Uterus (tissue), 2 donors: ENCODE data around the gene UBL7.

Experiments used
- POLR2A ChIP-seq, 2 donors: fragments of 450-650 bp; IDR thresholded peaks; one replicate each; pipeline ENCODE4 v1.6.1; 2016; ENCODE audit warnings: antibody characterized with exemption in 2 of 2, mild to moderate bottlenecking in 1 of 2, moderate library complexity in 1 of 2
- TF ChIP-seq, protein P1 (sequence below), 4 experiments: fragments of 200-600 bp in 2 of 4; fragments of 450-650 bp in 2 of 4; sonication (generic) in 2 of 4; IDR thresholded peaks; one replicate each; pipeline ENCODE4 v1.5.1; 2016 to 2019; ENCODE audit warnings: antibody characterized with exemption in 4 of 4, mild to moderate bottlenecking in 2 of 4, moderate library complexity in 1 of 4

DNA sequence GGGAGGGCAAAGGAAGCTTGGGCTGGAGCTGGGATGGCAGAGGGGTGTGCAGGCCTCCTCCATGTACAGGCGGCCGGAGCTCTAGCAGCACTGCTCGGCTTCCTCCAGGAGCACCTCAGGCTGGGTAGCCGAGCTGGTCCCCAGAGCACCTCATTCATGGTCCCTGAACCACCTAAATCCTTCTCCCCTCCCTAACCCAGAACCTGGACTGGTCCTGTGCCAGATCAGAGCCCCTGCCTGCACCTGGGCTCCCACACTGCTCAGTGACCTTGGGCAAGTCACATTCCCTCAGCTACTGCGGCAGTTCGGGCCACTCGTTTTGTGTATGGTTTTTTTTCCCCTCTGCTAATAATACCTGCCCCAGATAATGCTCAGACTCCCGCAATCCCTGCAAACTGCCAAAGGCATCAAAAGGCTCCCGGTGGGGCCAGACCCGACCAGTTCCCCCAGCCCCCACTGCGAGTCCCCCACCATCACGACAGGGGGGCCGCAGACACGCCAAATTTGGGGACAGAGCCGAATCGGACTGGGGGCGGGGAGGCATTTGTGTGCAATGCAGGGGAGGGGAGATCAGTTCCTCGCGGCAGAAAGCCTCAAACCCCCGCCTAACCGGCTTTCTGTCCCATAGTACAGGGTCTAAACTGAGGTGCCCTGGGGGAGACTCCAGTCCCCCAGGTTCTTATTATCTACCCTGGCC is 28.5 kb downstream of the UBL7 start:
- TF ChIP-seq, protein P1, sequence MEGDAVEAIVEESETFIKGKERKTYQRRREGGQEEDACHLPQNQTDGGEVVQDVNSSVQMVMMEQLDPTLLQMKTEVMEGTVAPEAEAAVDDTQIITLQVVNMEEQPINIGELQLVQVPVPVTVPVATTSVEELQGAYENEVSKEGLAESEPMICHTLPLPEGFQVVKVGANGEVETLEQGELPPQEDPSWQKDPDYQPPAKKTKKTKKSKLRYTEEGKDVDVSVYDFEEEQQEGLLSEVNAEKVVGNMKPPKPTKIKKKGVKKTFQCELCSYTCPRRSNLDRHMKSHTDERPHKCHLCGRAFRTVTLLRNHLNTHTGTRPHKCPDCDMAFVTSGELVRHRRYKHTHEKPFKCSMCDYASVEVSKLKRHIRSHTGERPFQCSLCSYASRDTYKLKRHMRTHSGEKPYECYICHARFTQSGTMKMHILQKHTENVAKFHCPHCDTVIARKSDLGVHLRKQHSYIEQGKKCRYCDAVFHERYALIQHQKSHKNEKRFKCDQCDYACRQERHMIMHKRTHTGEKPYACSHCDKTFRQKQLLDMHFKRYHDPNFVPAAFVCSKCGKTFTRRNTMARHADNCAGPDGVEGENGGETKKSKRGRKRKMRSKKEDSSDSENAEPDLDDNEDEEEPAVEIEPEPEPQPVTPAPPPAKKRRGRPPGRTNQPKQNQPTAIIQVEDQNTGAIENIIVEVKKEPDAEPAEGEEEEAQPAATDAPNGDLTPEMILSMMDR (IDR thresholded peaks at IDR 0.05) = no peak
- TF ChIP-seq POLR2A (IDR thresholded peaks at IDR 0.05) = no peak
